Activated CD4-positive, alpha-beta T cell treated with anti-CD3 and anti-CD28 coated beads, Interleukin-2, amount 50 U/mL, for 16 hours (primary cell): Measurements from ENCODE around the gene CRTAP.
"Not testable (repeated sequence)": the region's sequence is repeated elsewhere in the genome, so short reads cannot be mapped to it uniquely, and the experiment has no call there.

Experiments used
- DNase-seq: peaks from one replicate; pipeline ENCODE4 v3.0.0-alpha.2; 2020

Gene CRTAP

GRCh38 chr3:33181641-33182040 lies 67.8 kb downstream of the CRTAP start:
- not testable (repeated sequence) for DNase-seq

DNA sequence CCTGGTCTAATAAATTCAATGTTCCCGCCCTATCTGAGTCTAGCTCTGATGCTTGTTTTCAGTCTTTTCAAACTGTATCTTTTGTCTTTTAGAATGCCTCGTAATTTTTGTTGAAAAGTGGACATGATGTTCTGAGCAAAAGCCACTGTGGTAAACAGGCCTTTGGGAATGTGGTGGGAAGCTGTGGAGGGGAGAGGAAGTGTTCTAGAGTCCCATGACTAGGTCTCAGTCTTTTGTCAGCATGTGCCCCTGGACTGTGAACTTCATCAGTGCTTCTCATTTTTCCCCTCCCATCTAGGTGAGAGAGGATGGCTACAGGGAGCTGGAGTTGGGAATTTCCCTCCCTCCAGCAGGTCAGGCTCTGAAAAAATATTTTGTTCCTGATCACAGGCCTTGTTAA lies 71.0 kb downstream of the CRTAP start:
- DNase-seq, result no peak

GRCh38 chr3:33186524-33187367 lies 72.9 kb downstream of the CRTAP start:
- no peak for DNase-seq

- DNase-seq, result no peak
These were observed 73.5 kb downstream of the CRTAP start for GRCh38 chr3:33187368-33187634.

DNA sequence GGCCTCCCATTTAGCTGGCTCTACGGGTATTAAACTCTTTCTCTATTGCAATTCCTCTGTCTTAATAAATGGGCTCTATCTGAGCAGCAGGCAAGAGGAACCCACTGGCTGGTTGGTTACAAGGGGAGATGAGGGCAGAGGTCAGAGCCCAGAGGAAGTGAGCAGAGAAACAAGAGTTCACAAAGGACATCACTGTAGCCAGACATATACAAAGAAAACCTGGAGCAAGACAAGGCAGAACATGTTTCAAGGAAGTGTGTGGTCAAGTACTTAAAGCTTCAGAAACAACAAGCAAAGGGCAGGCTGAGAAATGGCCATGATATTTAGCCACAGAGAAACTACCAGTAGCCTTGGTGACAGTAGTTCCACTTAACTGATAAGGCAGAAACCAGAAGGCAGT lies 80.5 kb downstream of the CRTAP start:
- DNase-seq, result no peak

GRCh38 chr3:33196538-33196937 lies 82.7 kb downstream of the CRTAP start:
- no peak for DNase-seq
